Measurements from ENCODE around the gene POLR3H.

DNA sequence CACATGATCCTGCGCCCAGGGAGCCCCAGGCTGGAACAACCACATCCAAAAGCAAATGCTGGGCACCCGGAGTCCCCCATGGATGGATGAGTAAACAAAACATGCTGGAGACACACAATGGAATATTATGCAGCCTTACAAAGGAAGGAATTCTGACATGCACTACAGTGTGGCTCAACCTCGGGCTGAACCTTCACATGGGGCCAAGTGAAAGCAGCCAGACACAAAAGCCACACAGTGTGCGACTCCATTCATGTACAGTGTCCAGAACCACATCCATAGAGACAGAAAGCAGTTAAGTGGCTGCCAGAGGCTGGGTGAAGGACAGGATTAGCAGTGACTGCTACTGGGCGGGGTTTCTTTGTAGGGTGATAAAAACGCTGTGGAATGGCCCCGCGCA lies 10.1 kb downstream of the POLR3H start:
- TF ChIP-seq, protein P1, sequence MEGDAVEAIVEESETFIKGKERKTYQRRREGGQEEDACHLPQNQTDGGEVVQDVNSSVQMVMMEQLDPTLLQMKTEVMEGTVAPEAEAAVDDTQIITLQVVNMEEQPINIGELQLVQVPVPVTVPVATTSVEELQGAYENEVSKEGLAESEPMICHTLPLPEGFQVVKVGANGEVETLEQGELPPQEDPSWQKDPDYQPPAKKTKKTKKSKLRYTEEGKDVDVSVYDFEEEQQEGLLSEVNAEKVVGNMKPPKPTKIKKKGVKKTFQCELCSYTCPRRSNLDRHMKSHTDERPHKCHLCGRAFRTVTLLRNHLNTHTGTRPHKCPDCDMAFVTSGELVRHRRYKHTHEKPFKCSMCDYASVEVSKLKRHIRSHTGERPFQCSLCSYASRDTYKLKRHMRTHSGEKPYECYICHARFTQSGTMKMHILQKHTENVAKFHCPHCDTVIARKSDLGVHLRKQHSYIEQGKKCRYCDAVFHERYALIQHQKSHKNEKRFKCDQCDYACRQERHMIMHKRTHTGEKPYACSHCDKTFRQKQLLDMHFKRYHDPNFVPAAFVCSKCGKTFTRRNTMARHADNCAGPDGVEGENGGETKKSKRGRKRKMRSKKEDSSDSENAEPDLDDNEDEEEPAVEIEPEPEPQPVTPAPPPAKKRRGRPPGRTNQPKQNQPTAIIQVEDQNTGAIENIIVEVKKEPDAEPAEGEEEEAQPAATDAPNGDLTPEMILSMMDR (IDR thresholded peaks at IDR 0.05; ENCODE audit: extremely low read depth in 1 of 2, insufficient read depth in 1 of 2, low read depth in 1 of 2, low read length in 2 of 2), result no peak
- TF ChIP-seq EZH2 (IDR thresholded peaks at IDR 0.05; ENCODE audit: borderline replicate concordance, low read depth, low read length, severe bottlenecking) (no peak), GATA2 (IDR thresholded peaks at IDR 0.05; ENCODE audit: insufficient read depth, insufficient read length, low read depth, low read length) (no peak), FOS (IDR thresholded peaks at IDR 0.05; ENCODE audit: borderline replicate concordance, insufficient read depth, low read length) (no peak), JUN (IDR thresholded peaks at IDR 0.05; ENCODE audit: borderline replicate concordance, insufficient read depth, insufficient read length, low read depth) (no peak), POLR2AphosphoS5 (IDR thresholded peaks at IDR 0.05; ENCODE audit: insufficient read depth, low read depth, low read length) (no peak)

Data from endothelial cell of umbilical vein (primary cell).